Stomach smooth muscle (tissue), 2 donors: Measurements from ENCODE around the gene DPF3.

Experiments used
- H3K27ac ChIP-seq: one replicate; pipeline ENCODE4 v1.7.0; 2013; ENCODE audit warnings: mild to moderate bottlenecking, low read length, inconsistent platforms
- H3K27me3 ChIP-seq, 2 donors: one replicate each; pipeline ENCODE4 v1.7.0; 2013; ENCODE audit warnings: low read length in 2 of 2; ENCODE audit not compliant: insufficient read depth in 2 of 2, control insufficient read depth in 1 of 2
- H3K36me3 ChIP-seq, 2 donors: one replicate each; pipeline ENCODE4 v1.7.0; 2013; ENCODE audit warnings: low read length in 2 of 2; ENCODE audit not compliant: control insufficient read depth in 2 of 2, insufficient read depth in 2 of 2
- H3K4me1 ChIP-seq: one replicate; pipeline ENCODE4 v1.7.0; 2013; ENCODE audit warnings: low read length; ENCODE audit not compliant: control insufficient read depth, insufficient read depth
- H3K4me3 ChIP-seq, 2 donors: one replicate each; pipeline ENCODE4 v1.7.0; 2013; ENCODE audit warnings: low read length in 2 of 2
- H3K9ac ChIP-seq, 2 donors: one replicate each; pipeline ENCODE4 v1.7.0; 2013; ENCODE audit warnings: low read length in 2 of 2, mild to moderate bottlenecking in 1 of 2
- H3K9me3 ChIP-seq, 2 donors: one replicate each; pipeline ENCODE4 v1.7.0; 2013; ENCODE audit warnings: low read length in 2 of 2; ENCODE audit not compliant: control insufficient read depth in 2 of 2
- donor health status: healthy.
- donor health status: Pancreatic carcinoma.

DPF3 gene

DNA sequence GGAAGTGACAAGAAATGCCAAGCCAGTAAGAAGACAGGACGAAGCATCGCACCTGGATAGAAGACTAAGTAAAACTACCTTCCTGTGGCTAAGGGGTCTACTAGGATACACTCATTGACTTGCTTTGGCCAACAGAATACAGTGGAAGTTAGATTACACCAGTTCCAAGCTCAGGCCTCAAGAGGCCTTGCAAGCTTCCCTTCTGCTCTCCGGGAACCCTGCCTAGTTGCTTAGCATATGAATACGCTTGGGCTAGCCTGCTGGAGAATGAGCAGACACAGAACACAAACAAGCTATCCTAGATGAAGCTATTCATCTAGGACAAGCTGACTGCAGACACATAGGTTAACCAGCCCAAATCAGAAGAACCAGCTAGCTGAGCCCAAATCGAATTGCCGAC, 97.0 kb downstream of the DPF3 start:
- H3K9me3 ChIP-seq = no peaks in the 10 kb centered on the region
- no peaks in the 10 kb centered on the region for H3K27me3 ChIP-seq
- H3K4me3 ChIP-seq = no peak overlapping the region
- no peaks in the 10 kb centered on the region for H3K36me3 ChIP-seq
- peaks cover 4% of the 10 kb centered on the region for H3K4me1 ChIP-seq
- H3K9ac ChIP-seq = no peak overlapping the region
- H3K27ac ChIP-seq = no peak overlapping the region

DNA sequence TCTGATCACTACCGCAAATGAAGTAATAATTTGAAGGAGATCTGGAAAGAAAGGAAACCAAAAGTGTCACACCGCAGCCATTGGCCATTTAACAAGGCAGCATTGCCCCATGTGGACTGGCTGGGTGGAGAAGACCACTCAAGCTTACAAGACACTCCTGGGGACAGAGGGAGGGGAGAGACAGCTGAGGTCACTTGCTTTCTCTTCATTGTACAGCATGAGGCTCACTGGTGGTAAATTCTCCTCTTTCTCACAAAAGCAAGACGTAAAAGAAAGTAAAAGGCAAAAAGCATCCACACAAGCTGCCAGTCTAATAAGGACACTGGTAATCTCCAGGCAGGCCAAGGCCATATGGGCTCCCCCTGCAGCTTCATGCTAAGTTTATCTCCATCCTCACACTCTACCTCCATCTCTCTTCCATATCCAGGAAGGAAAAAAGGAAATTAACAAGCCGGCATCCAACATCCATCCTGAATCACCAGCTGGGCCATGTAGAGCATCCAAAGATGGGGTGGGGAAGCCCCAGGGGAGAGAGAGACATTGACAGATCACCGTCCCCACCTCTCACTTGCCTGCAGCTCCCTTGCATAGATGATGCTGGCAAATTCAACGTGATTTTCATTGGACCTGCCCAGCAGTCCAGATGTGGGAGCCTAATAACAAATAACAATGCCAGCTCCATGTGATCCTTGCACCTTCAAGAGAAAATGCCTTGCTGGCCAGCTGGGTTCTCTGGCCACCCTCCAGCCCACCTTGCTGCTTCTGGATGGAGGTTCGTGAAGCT, 100.6 kb downstream of the DPF3 start:
- Histone ChIP-seq H3K27me3 (no peaks in the 10 kb centered on the region), H3K4me1 (no peaks in the 10 kb centered on the region), H3K36me3 (no peaks in the 10 kb centered on the region), H3K27ac (no peak overlapping the region), H3K9ac (no peak overlapping the region), H3K9me3 (no peaks in the 10 kb centered on the region), H3K4me3 (no peak overlapping the region)

DNA sequence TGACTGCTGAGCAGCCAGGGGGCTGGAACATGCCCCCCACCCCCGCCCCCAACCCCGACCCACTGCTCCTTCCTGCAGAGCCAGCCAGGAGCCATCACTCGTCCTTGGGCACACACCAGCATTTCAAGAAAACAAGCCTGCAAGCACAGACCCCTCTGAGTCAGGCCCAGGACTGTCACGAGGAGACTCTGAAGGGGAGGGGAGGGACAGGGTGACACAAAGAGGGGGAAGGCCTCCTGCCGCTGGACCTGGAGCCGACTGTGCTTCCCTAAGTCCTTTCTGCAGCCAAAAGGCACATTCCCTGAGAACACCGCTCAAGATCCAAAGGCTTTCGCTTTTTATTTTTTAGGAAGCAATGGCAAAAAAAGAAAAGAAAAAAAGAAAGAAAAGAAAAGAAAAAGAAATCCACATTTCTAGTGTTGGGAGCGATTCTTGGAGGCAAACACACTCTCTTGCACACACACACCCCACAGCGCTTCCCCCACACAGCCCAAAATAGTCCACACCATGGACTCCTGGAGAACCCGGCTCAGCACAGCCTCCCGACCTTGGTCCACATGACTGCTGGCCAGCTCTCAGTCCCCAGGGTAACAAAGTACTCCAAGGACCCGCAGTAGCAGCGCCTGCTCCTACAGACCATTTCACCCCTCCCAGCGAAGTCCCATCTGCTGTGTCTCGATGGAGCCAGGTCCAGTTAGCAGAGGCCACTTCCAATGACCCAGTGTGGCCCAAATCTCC, 101.7 kb downstream of the DPF3 start:
- Histone ChIP-seq H3K4me3 (no peak overlapping the region), H3K9ac (no peak overlapping the region), H3K4me1 (no peaks in the 10 kb centered on the region), H3K27ac (no peak overlapping the region), H3K9me3 (no peaks in the 10 kb centered on the region), H3K36me3 (no peaks in the 10 kb centered on the region), H3K27me3 (no peaks in the 10 kb centered on the region)

DNA sequence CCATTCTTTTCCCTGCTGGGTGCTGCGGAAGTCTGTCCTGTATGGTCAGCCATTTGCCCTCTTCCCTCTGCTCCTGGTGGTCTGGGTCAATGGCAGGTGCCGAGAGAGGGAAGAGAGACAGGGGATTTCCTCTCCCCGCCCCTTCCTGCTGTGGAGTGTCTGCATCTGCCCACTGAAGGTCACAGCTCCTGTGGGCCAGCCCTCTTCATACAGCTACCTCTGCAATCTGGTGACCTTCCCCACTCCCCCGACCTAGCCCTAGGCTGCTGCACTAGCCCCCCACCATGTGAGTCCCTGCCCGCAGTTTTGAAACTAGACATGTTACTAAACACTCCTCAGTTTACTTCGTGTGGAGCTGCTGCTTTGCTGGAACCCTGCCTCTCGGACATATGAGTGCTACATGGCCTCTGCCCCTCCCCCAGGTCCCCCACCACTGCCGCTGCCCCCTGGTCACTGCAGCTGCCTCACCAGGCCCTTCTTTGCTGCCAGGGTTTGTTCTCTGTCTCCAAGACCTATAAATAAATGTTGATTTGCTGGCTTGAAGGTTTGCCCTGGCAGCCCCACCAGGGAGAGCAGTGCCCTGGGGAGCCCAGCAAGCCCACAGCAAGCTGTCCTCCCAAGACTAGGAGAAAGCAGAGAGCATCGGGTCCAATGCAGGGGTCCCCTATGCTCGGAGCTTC, 102.9 kb downstream of the DPF3 start:
- H3K4me3 ChIP-seq = no peak overlapping the region
- H3K36me3 ChIP-seq = no peaks in the 10 kb centered on the region
- no peaks in the 10 kb centered on the region for H3K9me3 ChIP-seq
- H3K27me3 ChIP-seq = no peaks in the 10 kb centered on the region
- no peak overlapping the region for H3K9ac ChIP-seq
- H3K4me1 ChIP-seq = no peaks in the 10 kb centered on the region
- H3K27ac ChIP-seq = no peak overlapping the region

DNA sequence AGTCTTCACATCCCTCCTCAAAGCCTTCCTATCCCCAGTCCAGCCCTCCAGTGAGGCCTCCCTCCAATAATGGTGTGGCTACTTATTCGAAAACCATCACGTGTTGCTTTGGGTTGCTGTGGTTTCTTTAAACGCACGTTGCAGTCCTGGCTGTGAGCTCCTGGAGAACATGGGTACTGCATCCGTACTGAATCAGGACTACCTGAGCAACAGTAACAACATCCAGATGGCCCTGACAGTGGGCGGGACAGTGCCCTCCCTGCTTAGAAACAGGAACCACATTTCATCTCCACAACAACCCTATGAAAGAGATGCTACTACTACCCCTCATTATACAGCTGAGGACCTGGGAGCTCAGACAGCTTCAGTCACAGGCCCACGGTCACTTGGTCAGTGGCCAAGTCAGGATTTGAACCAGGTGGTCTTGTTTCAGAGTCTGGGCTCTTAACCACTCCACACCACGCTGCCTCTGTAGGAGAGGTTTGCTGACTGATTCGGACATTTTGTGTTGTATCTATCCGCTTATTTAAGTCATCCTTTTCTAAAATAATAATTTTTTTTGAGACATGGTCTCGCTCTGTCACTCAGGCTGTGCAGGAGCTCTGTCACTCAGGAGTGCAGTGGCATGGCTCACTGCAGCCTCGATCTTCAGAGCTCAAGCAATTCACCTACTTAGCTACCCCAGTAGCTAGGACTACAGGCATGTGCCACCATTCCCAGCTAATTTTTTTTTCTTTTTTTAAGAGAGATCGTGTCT, 104.8 kb downstream of the DPF3 start:
- no peak overlapping the region for H3K27ac ChIP-seq
- H3K9ac ChIP-seq = no peak overlapping the region
- H3K4me3 ChIP-seq = no peak overlapping the region
- H3K9me3 ChIP-seq = no peaks in the 10 kb centered on the region
- H3K4me1 ChIP-seq = no peaks in the 10 kb centered on the region
- no peaks in the 10 kb centered on the region for H3K36me3 ChIP-seq
- H3K27me3 ChIP-seq = no peaks in the 10 kb centered on the region

DNA sequence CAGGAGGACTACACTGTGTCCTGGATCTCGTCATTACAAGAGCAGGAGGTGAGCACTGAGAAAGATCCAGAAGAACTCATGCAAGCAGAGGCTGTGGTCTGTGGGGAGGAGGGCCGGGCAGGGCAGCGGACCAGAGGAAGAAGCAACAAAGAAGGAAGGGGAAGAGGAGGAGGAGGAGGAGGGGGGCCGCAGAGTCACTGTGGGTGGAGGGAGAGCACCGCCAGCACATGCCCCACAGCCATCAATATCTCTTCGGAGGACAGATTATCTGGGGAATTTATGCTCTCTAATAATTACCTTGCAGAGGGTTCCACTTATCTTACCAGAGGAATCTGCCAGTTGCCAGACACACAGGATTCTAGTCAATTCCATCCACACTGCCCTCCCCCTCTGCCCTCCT, 105.6 kb downstream of the DPF3 start:
- no peak overlapping the region for H3K4me3 ChIP-seq
- H3K9ac ChIP-seq = no peak overlapping the region
- H3K27me3 ChIP-seq = no peaks in the 10 kb centered on the region
- H3K9me3 ChIP-seq = no peaks in the 10 kb centered on the region
- no peak overlapping the region for H3K27ac ChIP-seq
- H3K4me1 ChIP-seq = no peaks in the 10 kb centered on the region
- H3K36me3 ChIP-seq = no peaks in the 10 kb centered on the region

DNA sequence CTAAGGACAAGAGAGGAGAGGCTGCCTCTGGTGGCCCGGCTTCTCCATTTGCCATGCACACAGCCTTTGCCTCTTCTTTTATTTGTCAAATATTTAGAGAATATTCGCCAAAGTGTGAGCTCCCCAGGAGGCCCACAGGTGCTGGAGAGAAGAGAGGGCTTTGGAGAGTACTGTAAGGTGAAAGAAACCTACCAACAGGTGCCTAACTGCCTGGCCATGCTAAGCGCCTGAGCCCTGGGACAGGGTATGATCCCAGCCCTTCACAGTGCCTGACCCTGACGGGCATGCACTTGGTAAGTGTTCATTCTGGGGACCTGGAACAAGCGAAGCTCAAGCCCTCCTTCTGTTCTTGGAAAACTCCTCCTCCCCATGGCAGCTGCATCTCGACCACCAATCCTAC, 106.1 kb downstream of the DPF3 start:
- Histone ChIP-seq H3K9me3 (no peaks in the 10 kb centered on the region), H3K27me3 (no peaks in the 10 kb centered on the region), H3K4me1 (no peaks in the 10 kb centered on the region), H3K4me3 (no peak overlapping the region), H3K27ac (no peak overlapping the region), H3K36me3 (no peaks in the 10 kb centered on the region), H3K9ac (no peak overlapping the region)

DNA sequence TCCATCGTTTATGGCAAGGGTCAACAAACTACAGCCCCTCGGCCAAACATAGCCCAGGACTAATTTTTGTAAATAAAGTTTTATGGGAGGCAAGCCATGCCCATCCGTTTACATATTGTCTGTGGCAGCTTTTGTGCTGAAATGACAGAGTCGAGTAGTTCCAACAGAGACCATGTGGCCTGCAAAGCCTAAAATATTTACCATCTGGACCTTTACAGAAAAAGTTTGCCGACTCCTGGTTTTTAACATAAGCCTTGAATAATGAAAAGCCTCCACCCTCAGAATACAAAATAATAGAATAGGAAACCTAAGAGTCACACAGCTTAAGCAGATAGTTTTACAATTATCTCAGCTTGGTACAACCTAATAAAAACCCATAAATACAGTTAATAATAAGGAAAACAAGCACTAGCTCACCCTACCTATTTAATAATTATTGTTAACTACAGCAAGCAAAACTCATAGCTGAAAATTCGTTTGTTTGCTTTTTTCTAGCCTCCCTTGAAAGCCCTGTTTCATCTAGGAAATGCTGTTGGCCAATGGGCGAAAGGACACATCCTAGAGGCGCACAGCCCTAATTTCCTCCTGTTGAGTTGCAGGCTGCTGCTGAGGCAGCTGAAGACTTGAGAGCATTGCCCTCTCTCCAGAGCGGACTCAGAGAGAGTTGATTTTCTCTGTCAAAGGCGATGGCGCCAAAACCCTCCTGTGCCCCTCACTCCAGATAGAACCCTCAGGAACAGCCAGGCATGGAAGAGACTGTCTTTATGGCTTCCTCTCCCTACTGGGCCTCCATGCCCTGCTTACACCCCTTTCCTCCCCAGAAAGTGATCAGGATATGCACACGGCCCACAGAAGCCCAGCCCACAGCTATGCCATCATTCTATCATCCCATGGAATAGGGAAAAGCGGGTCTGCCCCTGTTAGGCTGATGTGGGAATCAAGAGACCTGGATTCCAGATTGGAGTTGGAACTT, 107.2 kb downstream of the DPF3 start:
- H3K9me3 ChIP-seq = no peaks in the 10 kb centered on the region
- no peak overlapping the region for H3K4me3 ChIP-seq
- no peaks in the 10 kb centered on the region for H3K27me3 ChIP-seq
- H3K4me1 ChIP-seq = no peaks in the 10 kb centered on the region
- no peaks in the 10 kb centered on the region for H3K36me3 ChIP-seq
- H3K27ac ChIP-seq = no peak overlapping the region
- H3K9ac ChIP-seq = no peak overlapping the region

DNA sequence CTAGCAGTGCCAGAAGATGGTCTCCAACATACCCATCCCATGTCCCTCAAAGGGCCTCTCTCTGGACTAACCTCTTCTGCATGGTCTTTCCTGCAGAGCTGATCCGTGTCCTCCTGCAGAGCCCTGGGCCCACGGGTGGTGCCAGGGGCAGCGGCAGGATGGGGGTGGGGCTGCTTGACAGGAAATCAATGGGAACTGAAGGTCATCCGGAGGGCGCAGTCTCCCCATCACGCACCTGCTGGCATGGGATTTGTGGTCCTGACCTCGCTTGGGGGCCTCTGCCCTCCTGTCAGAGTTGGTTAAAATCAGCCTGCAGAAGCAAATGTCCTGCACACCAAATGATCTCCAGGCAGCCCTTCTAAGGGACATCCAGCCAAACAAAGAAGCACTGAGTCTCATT, 110.2 kb downstream of the DPF3 start:
- Histone ChIP-seq H3K9ac (no peak overlapping the region), H3K4me1 (no peaks in the 10 kb centered on the region), H3K9me3 (no peaks in the 10 kb centered on the region), H3K27me3 (no peaks in the 10 kb centered on the region), H3K27ac (no peak overlapping the region), H3K36me3 (no peaks in the 10 kb centered on the region), H3K4me3 (no peak overlapping the region)

DNA sequence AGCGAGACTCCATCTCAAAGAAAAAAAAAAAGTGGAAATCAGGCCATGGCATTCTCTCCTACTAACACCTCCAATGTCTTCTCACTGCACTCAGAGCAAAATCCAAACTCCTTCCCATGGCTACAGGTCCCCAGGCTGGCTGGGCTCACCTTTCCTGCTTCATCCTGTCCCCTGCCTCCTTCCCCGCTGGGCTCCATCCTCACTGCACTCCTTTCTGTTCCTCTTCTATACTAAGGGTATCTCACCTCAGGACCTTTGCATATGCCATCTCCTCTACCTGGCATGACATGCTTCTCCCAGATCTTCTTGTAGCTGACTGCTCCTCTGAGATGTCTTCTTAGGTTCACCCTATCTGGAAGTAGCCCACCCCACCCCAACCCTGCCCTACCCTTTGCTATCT, 111.1 kb downstream of the DPF3 start:
- H3K4me3 ChIP-seq = no peak overlapping the region
- H3K9me3 ChIP-seq = peaks cover 1 to 2% of the 10 kb centered on the region in 2 donors
- H3K9ac ChIP-seq = no peak overlapping the region
- H3K27me3 ChIP-seq = no peaks in the 10 kb centered on the region
- H3K27ac ChIP-seq = no peak overlapping the region
- H3K36me3 ChIP-seq = no peaks in the 10 kb centered on the region
- H3K4me1 ChIP-seq = no peaks in the 10 kb centered on the region
